LNCaP clone FGC (cell line): ENCODE data around the gene BCL6.
A peak's percentile ranks its signal among the peaks of the same experiment; 100 is the strongest.

ENCODE experiments used
- DNase-seq: peaks from one replicate; pipeline ENCODE4 v3.0.0-alpha.2; 2011; ENCODE audit warnings: low read depth
- H3K4me3 ChIP-seq: 2 replicates; pipeline ENCODE4 v1.5.1; 2011; ENCODE audit warnings: mild to moderate bottlenecking, low read depth, low read length, control low read depth
- TF ChIP-seq, protein P1 (sequence below): IDR thresholded peaks from 2 replicates; pipeline ENCODE4 v1.5.1; 2012; ENCODE audit warnings: mild to moderate bottlenecking; ENCODE audit not compliant: control insufficient read depth, insufficient read depth; ENCODE audit errors: extremely low read depth

Gene BCL6

DNA sequence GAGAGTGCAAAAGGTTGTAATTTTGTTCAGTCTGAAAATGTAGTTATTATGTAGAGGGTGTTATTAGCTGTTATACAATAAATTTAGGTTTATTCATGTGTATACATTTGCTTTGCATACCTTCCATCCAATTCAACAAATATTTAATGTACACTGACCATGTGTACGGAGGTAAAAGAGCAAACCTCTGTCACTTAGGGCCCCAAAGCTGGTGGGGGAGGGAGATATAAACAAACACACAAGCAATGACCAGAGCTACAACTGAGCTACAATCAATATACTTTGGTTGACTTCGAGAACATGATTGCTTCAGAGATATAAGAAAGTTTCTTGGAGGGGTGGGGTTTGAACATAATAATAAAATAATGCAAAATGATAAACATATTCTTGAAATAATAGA, 17.5 kb upstream of the BCL6 start:
- DNase-seq: no peak
- H3K4me3 ChIP-seq: no peak overlapping the region
- TF ChIP-seq, protein P1, sequence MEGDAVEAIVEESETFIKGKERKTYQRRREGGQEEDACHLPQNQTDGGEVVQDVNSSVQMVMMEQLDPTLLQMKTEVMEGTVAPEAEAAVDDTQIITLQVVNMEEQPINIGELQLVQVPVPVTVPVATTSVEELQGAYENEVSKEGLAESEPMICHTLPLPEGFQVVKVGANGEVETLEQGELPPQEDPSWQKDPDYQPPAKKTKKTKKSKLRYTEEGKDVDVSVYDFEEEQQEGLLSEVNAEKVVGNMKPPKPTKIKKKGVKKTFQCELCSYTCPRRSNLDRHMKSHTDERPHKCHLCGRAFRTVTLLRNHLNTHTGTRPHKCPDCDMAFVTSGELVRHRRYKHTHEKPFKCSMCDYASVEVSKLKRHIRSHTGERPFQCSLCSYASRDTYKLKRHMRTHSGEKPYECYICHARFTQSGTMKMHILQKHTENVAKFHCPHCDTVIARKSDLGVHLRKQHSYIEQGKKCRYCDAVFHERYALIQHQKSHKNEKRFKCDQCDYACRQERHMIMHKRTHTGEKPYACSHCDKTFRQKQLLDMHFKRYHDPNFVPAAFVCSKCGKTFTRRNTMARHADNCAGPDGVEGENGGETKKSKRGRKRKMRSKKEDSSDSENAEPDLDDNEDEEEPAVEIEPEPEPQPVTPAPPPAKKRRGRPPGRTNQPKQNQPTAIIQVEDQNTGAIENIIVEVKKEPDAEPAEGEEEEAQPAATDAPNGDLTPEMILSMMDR: no peak

DNA sequence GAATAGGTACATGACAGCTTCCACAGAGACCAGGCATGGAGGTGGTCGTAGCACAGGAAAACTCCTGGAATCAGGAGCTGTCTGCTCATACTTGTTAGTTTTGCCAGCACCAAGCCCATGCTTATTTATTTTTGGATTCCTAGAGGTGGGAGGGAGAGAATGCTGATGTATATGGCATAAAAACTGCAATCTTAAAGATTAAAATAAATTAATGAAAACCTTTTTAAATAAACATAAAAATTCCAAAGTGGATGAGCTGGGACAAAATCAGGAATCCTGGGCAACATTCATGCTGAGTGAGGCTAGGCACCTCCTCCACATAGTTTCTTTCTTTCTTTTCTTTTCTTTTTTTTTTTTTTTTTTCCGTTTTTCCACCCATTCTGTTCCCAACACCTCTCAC, 14.3 kb upstream of the BCL6 start:
- DNase-seq: no peak
- no peak overlapping the region for H3K4me3 ChIP-seq
- TF ChIP-seq, protein P1: no peak

DNA sequence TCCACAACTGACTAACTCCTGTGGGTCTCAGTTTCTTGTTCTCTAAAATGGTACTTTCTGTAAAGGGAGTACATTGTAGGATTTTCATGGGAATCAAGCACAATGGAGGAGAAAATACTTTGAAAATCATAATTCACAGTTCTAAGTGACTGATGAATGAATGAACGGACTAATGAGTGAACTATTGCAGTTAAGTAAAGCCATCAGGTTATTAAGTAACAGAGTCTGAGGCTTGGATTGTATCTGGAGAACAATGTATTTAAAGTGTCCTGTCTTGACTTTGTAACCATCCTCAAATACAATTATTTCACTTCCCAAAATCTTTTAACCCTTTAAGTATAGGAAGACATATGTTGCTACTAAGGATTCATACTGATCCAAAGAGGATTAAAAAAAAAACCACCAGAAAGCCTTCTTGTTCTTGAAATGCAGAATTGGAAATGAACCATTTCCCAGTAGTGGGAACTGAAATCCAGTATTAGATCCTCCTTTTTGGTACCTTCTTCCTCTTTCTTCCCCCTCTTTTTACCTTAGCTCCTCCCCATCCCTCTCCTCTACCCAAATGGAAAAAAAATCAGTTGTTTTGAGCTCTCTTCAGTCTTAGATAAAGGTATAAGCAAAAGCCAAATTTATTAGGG, 13.2 kb upstream of the BCL6 start:
- no peak for DNase-seq
- TF ChIP-seq, protein P1: no peak
- H3K4me3 ChIP-seq: no peak overlapping the region

DNA sequence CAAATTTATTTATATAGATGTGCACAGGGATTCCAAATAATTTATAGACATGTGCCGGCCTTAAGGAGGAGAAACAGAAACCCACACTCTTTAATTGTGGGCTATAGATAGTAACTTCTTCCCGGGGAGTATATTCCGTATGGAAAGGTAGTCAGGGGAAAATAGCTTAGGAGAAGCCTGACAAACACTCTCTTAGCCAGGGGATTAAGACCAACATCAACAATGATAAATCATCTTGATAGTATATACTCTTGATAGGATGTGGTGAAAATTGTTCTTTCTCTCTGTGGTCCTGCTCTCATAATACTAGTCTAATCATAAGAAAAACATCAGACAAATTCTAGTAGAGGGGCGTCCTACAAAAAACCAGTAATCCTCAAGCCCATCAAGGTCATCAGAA, 8.2 kb upstream of the BCL6 start:
- TF ChIP-seq, protein P1: no peak
- no peak for DNase-seq
- H3K4me3 ChIP-seq: no peak overlapping the region

DNA sequence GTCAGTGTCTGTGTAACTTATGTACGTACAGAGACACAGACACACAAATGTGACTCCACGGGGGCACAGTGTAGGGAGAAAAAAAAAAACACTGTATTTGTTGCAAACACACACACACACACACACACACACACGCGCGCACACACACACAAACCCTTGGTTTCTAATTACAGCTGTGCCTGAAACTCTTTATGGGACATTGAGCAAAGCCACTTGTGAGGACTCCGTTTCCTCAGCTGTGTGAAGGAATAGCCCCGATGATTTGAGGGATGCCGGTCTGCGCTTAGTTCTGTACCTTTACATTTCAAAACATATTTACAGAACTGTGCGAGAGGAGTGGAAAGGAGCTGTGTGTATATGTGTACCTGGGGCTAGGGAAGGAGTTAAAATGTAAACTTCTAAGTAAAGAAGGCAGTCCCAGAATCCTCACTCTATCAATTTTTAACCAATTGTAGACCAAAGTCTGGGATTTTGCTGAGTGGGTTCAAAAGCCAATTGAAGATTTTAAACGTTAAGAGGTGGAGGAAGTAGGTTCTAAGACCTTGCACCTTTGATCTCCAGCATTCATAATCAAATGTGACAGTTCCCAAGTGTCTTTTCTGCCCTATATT, 5.3 kb upstream of the BCL6 start:
- peak overlapping the region; percentile 31 for H3K4me3 ChIP-seq
- no peak for DNase-seq
- TF ChIP-seq, protein P1: no peak

DNA sequence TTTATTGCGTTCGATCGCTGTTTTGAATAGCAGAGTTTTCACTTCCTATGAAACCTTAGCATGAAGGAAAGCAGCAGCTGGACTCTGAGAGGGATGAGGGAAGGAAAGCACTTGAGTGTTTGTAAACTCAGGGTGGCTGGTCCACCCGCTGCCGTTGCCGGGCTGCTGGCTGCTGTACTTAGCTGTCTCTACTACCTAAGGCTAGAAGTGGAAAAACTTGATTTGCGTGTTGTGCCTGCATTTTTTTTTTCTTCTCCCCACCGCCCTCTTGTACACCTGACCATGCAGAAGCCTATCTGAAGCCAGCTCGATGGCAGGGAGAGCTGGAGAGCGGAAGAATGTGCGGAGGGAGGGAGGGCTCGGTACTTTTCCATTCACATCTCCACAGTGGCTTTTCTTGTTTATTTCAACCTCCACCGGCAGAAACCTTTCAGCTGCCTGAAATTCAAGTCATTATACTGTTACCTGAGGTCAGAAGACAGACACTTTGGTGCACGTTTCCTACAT, 4.8 kb upstream of the BCL6 start:
- peak overlapping the region; percentile 31 for H3K4me3 ChIP-seq
- DNase-seq: peak; percentile 99
- TF ChIP-seq, protein P1: no peak

DNA sequence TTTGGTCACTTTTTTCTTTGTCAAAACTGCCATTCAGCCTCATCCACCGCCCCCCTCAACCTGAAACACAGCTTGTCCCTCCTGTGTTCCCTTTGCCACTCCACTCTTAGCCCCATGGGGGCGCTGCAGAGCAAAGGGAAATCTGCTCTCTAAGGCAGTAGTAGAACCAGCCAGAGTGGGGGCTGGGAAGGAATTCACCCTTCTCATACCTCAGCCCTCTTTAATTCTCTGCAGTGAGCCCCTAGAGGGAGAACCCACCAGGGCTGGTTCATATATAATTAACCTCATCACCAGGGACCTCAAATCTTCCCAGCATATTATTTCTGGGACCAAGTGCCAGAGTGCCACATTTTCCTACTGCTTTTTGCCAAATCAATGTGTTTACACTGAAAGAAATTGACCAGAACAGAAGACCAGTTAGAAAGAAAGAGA, 2.8 kb upstream of the BCL6 start:
- no peak for DNase-seq
- no peak overlapping the region for H3K4me3 ChIP-seq
- TF ChIP-seq, protein P1: peak; percentile 97
